OCI-LY7 (cell line): ENCODE data around the gene ZNF292. TPM values are rescaled to one million over a fixed set of nuclear protein-coding genes. Genes with fewer than 3 reads are reported as not detected.

ENCODE experiments used
- BruUV-seq: library from RNA; stranded (reverse); fragments of 400-500 nt; replicated peaks from 2 replicates; lab custom pipeline; 2021; lab: Mats Ljungman, UMichigan
- CTCF ChIA-PET: fragments of 300-600 bp; sonication (Branson Sonifier 250); formaldehyde crosslinking; loops from one replicate; lab custom pipeline; 2022; ENCODE audit warnings: antibody characterized with exemption; ENCODE audit not compliant: unreplicated experiment; lab: Charles Lee
- POLR2A ChIA-PET: fragments of 300-600 bp; sonication (Branson Sonifier 250); formaldehyde crosslinking; loops from one replicate; lab custom pipeline; 2022; ENCODE audit warnings: antibody characterized with exemption; lab: Charles Lee
- DNase-seq: peaks from one replicate; pipeline ENCODE4 v3.0.0-alpha.2; 2015; ENCODE audit warnings: low spot score
- H2AFZ ChIP-seq: fragments of 200-600 bp; sonication (generic), shearing (Covaris generic); 2 replicates; pipeline ENCODE4 v1.6.1; 2014; ENCODE audit warnings: mild to moderate bottlenecking, antibody characterized with exemption, low read length, moderate library complexity
- H3K27ac ChIP-seq: fragments of 200-600 bp; sonication (generic); 2 replicates; pipeline ENCODE4 v1.5.1; 2014; ENCODE audit warnings: mixed run types, low read depth, mild to moderate bottlenecking, moderate library complexity, low read length, inconsistent platforms; ENCODE audit not compliant: poor library complexity, severe bottlenecking
- H3K36me3 ChIP-seq: fragments of 200-600 bp; sonication (generic); 2 replicates; pipeline ENCODE4 v1.6.1; 2014; ENCODE audit warnings: mild to moderate bottlenecking, antibody characterized with exemption, low read length, moderate library complexity, mixed read lengths; ENCODE audit not compliant: insufficient read depth
- H3K4me1 ChIP-seq: fragments of 200-600 bp; sonication (generic); 2 replicates; pipeline ENCODE4 v1.5.1; 2014; ENCODE audit warnings: mild to moderate bottlenecking, low read length; ENCODE audit not compliant: insufficient read depth, poor library complexity, severe bottlenecking
- H3K4me2 ChIP-seq: fragments of 200-600 bp; sonication (generic); 2 replicates; pipeline ENCODE4 v1.6.1; 2014; ENCODE audit warnings: mild to moderate bottlenecking, low read length
- H3K4me3 ChIP-seq: fragments of 200-600 bp; sonication (generic); 2 replicates; pipeline ENCODE4 v1.5.1; 2014; ENCODE audit warnings: mild to moderate bottlenecking, low read depth, low read length; ENCODE audit not compliant: poor library complexity, severe bottlenecking
- H3K79me2 ChIP-seq: fragments of 200-600 bp; sonication (generic); 2 replicates; pipeline ENCODE4 v1.6.1; 2016; ENCODE audit warnings: low read depth, mild to moderate bottlenecking, low read length, moderate library complexity, mixed read lengths; ENCODE audit not compliant: insufficient read depth
- H3K9me2 ChIP-seq: fragments of 200-600 bp; sonication (generic); 2 replicates; pipeline ENCODE4 v1.6.1; 2016; ENCODE audit warnings: mild to moderate bottlenecking, low read length, mixed read lengths; ENCODE audit not compliant: insufficient read depth
- H3K9me3 ChIP-seq: fragments of 200-600 bp; sonication (generic); 2 replicates; pipeline ENCODE4 v1.6.1; 2014; ENCODE audit warnings: mild to moderate bottlenecking, mixed run types, low read length, mixed read lengths
- H4K20me1 ChIP-seq: fragments of 200-600 bp; sonication (generic); 2 replicates; pipeline ENCODE4 v1.6.1; 2014; ENCODE audit warnings: mild to moderate bottlenecking, antibody characterized with exemption, low read length, moderate library complexity, mixed read lengths; ENCODE audit not compliant: insufficient read depth
- EZH2phosphoT487 ChIP-seq: fragments of 200-600 bp; sonication (generic); IDR thresholded peaks from 2 replicates; pipeline ENCODE4 v1.6.1; 2018; ENCODE audit warnings: low read depth, borderline replicate concordance, mild to moderate bottlenecking, mixed run types, antibody characterized with exemption, low read length, moderate library complexity, mixed read lengths
- intact Hi-C: fragments of 100-400 bp; cut with micrococcal nuclease; formaldehyde crosslinking; loops from one replicate; pipeline ENCODE4 v1.10.0; 2022; ENCODE audit not compliant: unreplicated experiment
- total RNA-seq, 2 experiments: library from RNA; depleted of rRNA in 1 of 2; stranded (reverse); fragments of >200 nt in 1 of 2; shearing (Covaris generic) in 1 of 2; gene quantifications; 2 replicates each; pipeline ENCODE4 v1.2.3, GENCODE V29; 2014 to 2022
- TF ChIP-seq, protein P1 (sequence below): fragments of 200-600 bp; sonication (generic); conservative IDR thresholded peaks from 2 replicates; pipeline ENCODE4 v1.5.1; 2014; ENCODE audit warnings: mild to moderate bottlenecking, antibody characterized with exemption, low read length, moderate library complexity, mixed read lengths

Gene ZNF292
- total RNA-seq, 2 experiments from 2014 or later: 18.7 to 53.7 TPM

GRCh38 chr6:87150406-87150805 lies 5.0 kb upstream of the ZNF292 start:
- Histone ChIP-seq H3K4me3 (no peak overlapping the region), H4K20me1 (no peaks in the 10 kb centered on the region), H3K79me2 (peaks cover 7% of the 10 kb centered on the region; the same call in 1 of the 2 replicates), H3K36me3 (no peaks in the 10 kb centered on the region), H3K9me3 (no peaks in the 10 kb centered on the region), H3K4me1 (peaks cover 28% of the 10 kb centered on the region), H3K27ac (no peak overlapping the region), H3K9me2 (no peaks in the 10 kb centered on the region), H2AFZ (no peak overlapping the region), H3K4me2 (no peak overlapping the region)
- ChIA-PET CTCF (no interaction called here), POLR2A (no interaction called here)
- no TSS peak for BruUV-seq
- TF ChIP-seq, protein P1, sequence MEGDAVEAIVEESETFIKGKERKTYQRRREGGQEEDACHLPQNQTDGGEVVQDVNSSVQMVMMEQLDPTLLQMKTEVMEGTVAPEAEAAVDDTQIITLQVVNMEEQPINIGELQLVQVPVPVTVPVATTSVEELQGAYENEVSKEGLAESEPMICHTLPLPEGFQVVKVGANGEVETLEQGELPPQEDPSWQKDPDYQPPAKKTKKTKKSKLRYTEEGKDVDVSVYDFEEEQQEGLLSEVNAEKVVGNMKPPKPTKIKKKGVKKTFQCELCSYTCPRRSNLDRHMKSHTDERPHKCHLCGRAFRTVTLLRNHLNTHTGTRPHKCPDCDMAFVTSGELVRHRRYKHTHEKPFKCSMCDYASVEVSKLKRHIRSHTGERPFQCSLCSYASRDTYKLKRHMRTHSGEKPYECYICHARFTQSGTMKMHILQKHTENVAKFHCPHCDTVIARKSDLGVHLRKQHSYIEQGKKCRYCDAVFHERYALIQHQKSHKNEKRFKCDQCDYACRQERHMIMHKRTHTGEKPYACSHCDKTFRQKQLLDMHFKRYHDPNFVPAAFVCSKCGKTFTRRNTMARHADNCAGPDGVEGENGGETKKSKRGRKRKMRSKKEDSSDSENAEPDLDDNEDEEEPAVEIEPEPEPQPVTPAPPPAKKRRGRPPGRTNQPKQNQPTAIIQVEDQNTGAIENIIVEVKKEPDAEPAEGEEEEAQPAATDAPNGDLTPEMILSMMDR: no peak
- TF ChIP-seq EZH2phosphoT487: no peak
- intact Hi-C loops: loop anchor here (10.0 kb wide), 1 partner anchor 1024 kb away; no protein-coding TSS in a partner anchor
- DNase-seq: no peak

DNA sequence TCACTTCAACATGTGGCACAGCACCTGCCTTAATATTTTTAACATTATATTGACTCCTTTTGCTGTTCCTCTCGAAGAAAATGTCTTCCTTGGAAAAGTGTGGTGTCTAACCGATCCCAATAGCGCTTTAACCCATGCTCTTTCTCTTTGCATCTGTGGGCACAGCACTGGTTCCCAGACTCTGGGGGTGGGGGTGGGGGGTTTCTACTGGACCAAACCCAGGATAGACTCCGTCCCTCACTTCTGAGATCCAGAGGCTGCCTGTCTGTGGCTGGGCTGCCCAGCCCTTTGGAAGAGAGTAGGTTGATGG lies 3.9 kb upstream of the ZNF292 start:
- H3K4me2 ChIP-seq: peak overlapping the region; percentile 61
- CTCF ChIA-PET: no interaction called here

More for the DNA sequence above, 3.9 kb upstream of the ZNF292 start:
- Histone ChIP-seq H3K4me3 (peak overlapping the region; percentile 48), H3K9me2 (no peaks in the 10 kb centered on the region), H3K27ac (no peak overlapping the region), H2AFZ (peak overlapping the region; percentile 48), H3K79me2 (peaks cover 17% of the 10 kb centered on the region), H4K20me1 (peaks cover 3% of the 10 kb centered on the region; the same call in 1 of the 2 replicates), H3K4me1 (peaks cover 28% of the 10 kb centered on the region), H3K9me3 (no peaks in the 10 kb centered on the region), H3K36me3 (no peaks in the 10 kb centered on the region)
- no peak for DNase-seq
- TF ChIP-seq, protein P1: no peak
- TF ChIP-seq EZH2phosphoT487: no peak
- POLR2A ChIA-PET: no interaction called here
- intact Hi-C loops: loop anchor here (10.0 kb wide), 1 partner anchor 1023 kb away; no protein-coding TSS in a partner anchor
- BruUV-seq: no TSS peak
